PC-9 (cell line): ENCODE measurements around the gene RRBP1. TPM values are rescaled to one million over a fixed set of nuclear protein-coding genes. Genes with fewer than 3 reads are reported as not detected.

ENCODE experiments used
- BruUV-seq: library from RNA; stranded (reverse); fragments of 400-500 nt; replicated peaks from 2 replicates; lab custom pipeline; 2021; lab: Mats Ljungman, UMichigan
- CTCF ChIA-PET: fragments of 300-600 bp; sonication (Branson Sonifier 250); formaldehyde crosslinking; loops from one replicate; lab custom pipeline; 2022; ENCODE audit warnings: antibody characterized with exemption; lab: Charles Lee
- POLR2A ChIA-PET: fragments of 300-600 bp; sonication (Branson Sonifier 250); formaldehyde crosslinking; loops from one replicate; lab custom pipeline; 2022; ENCODE audit warnings: antibody characterized with exemption; ENCODE audit not compliant: unreplicated experiment; lab: Charles Lee
- DNase-seq, 2 experiments: peaks; one replicate each; pipeline versions ENCODE4 v3.0.0 to v3.0.0-alpha.2; 2015 to 2022; ENCODE audit warnings: mixed read lengths in 1 of 2
- H2AFZ ChIP-seq: fragments of 200-600 bp; sonication (generic); 2 replicates; pipeline ENCODE4 v1.8.1; 2017; ENCODE audit warnings: antibody characterized with exemption
- H3F3A ChIP-seq: fragments of 200-600 bp; sonication (generic); 2 replicates; pipeline ENCODE4 v1.8.1; 2017; ENCODE audit warnings: antibody characterized with exemption, mild to moderate bottlenecking, low read depth; ENCODE audit not compliant: insufficient read depth
- H3K27ac ChIP-seq: fragments of 200-600 bp; sonication (generic); 2 replicates; pipeline ENCODE4 v1.6.1; 2016; ENCODE audit warnings: mixed run types
- H3K27me3 ChIP-seq: fragments of 200-600 bp; sonication (generic); 2 replicates; pipeline ENCODE4 v1.6.1; 2016; ENCODE audit warnings: low read depth, mixed run types; ENCODE audit not compliant: insufficient read depth
- H3K36me3 ChIP-seq: fragments of 200-600 bp; sonication (generic); 2 replicates; pipeline ENCODE4 v1.6.1; 2016; ENCODE audit warnings: low read depth, mixed run types
- H3K4me1 ChIP-seq: fragments of 200-600 bp; sonication (generic); replicated peaks from 2 replicates; pipeline ENCODE4 v1.6.1; 2016; ENCODE audit warnings: mixed run types; ENCODE audit not compliant: insufficient read depth
- H3K4me2 ChIP-seq: fragments of 200-600 bp; sonication (generic); 2 replicates; pipeline ENCODE4 v1.6.1; 2017; ENCODE audit warnings: mixed run types
- H3K4me3 ChIP-seq: fragments of 200-600 bp; sonication (generic); 2 replicates; pipeline ENCODE4 v1.6.1; 2016; ENCODE audit warnings: mixed run types
- H3K79me2 ChIP-seq: fragments of 200-600 bp; sonication (generic); 2 replicates; pipeline ENCODE4 v1.6.1; 2017; ENCODE audit warnings: low read depth, mixed run types
- H3K9me2 ChIP-seq: fragments of 200-600 bp; sonication (generic); 2 replicates; pipeline ENCODE4 v1.8.1; 2017; ENCODE audit warnings: mild to moderate bottlenecking; ENCODE audit not compliant: insufficient read depth
- H3K9me3 ChIP-seq: fragments of 200-600 bp; sonication (generic); 2 replicates; pipeline ENCODE4 v1.8.1; 2016; ENCODE audit warnings: low read depth; ENCODE audit not compliant: insufficient read depth
- H4K20me1 ChIP-seq: fragments of 200-600 bp; sonication (generic); 2 replicates; pipeline ENCODE4 v1.8.1; 2017; ENCODE audit not compliant: insufficient read depth
- CTCF ChIP-seq: fragments of 200-600 bp; sonication (generic); conservative IDR thresholded peaks from 2 replicates; pipeline ENCODE4 v1.6.1; 2017; ENCODE audit warnings: mixed run types, antibody characterized with exemption, mild to moderate bottlenecking, moderate library complexity
- EZH2 ChIP-seq: fragments of 200-600 bp; sonication (generic); IDR thresholded peaks from 2 replicates; pipeline ENCODE4 v1.8.0; 2017; ENCODE audit warnings: antibody characterized with exemption, low read depth
- intact Hi-C: fragments of 100-400 bp; cut with micrococcal nuclease; formaldehyde crosslinking; loops from one replicate; pipeline ENCODE4 v1.10.0; 2022; ENCODE audit not compliant: unreplicated experiment
- total RNA-seq: library from RNA; stranded (reverse); gene quantifications from 2 replicates; pipeline ENCODE4 v1.2.3, GENCODE V29; 2021

Gene RRBP1
- total RNA-seq, 1 experiment from 2014 or later = 144 TPM

GRCh38 chr20:17722493-17723300, 40.7 kb upstream of the RRBP1 start:
- peaks cover 25% of the 10 kb centered on the region; the same call in 1 of the 2 replicates for H3K27me3 ChIP-seq
- no peaks in the 10 kb centered on the region for H3K9me3 ChIP-seq
- no peak overlapping the region for H3K4me2 ChIP-seq
- no peaks in the 10 kb centered on the region for H3K79me2 ChIP-seq
- no peak for DNase-seq
- H4K20me1 ChIP-seq = no peaks in the 10 kb centered on the region
- no peak overlapping the region for H3K27ac ChIP-seq
- no peak overlapping the region for H3K4me3 ChIP-seq
- TF ChIP-seq EZH2 (no peak), CTCF (no peak)
- H3K9me2 ChIP-seq = no peaks in the 10 kb centered on the region
- BruUV-seq = no TSS peak
- intact Hi-C loops = no loop called here
- ChIA-PET CTCF (no interaction called here), POLR2A (no interaction called here)
- H2AFZ ChIP-seq = no peak overlapping the region
- no peaks in the 10 kb centered on the region for H3F3A ChIP-seq
- H3K36me3 ChIP-seq = no peaks in the 10 kb centered on the region
- no peaks in the 10 kb centered on the region for H3K4me1 ChIP-seq

- peak; percentile 35; the same call in 1 of the 2 replicates for TF ChIP-seq CTCF
- TF ChIP-seq EZH2 = no peak
- Histone ChIP-seq H3K36me3 (no peaks in the 10 kb centered on the region), H3K4me2 (no peak overlapping the region), H3K27ac (no peak overlapping the region), H3K27me3 (peaks cover 25% of the 10 kb centered on the region; the same call in 1 of the 2 replicates), H3K79me2 (no peaks in the 10 kb centered on the region), H2AFZ (no peak overlapping the region), H3K9me3 (no peaks in the 10 kb centered on the region), H3K4me1 (no peaks in the 10 kb centered on the region), H3K9me2 (no peaks in the 10 kb centered on the region), H4K20me1 (no peaks in the 10 kb centered on the region), H3K4me3 (no peak overlapping the region), H3F3A (no peaks in the 10 kb centered on the region)
- intact Hi-C loops = no loop called here
- ChIA-PET CTCF (interaction anchor here (0.6 kb wide), 1 partner anchor 84 kb away, joined by 8 read pairs; no protein-coding TSS in a partner anchor), POLR2A (no interaction called here)
- peak in 1 of 2 experiments; percentile 76 for DNase-seq
- BruUV-seq = no TSS peak
Measured at GRCh38 chr20:17721802-17722486, 39.9 kb upstream of the RRBP1 start.

GRCh38 chr20:17720755-17721154, 38.7 kb upstream of the RRBP1 start:
- TF ChIP-seq EZH2 (no peak), CTCF (no peak)
- Histone ChIP-seq H3K4me3 (no peak overlapping the region), H4K20me1 (no peaks in the 10 kb centered on the region), H3K27ac (no peak overlapping the region), H3K36me3 (no peaks in the 10 kb centered on the region), H3F3A (no peaks in the 10 kb centered on the region), H2AFZ (no peak overlapping the region), H3K4me1 (no peaks in the 10 kb centered on the region), H3K79me2 (no peaks in the 10 kb centered on the region), H3K9me2 (no peaks in the 10 kb centered on the region), H3K27me3 (peaks cover 16% of the 10 kb centered on the region; the same call in 1 of the 2 replicates), H3K4me2 (no peak overlapping the region), H3K9me3 (no peaks in the 10 kb centered on the region)
- ChIA-PET CTCF (no interaction called here), POLR2A (no interaction called here)
- no peak for DNase-seq
- BruUV-seq = no TSS peak
- intact Hi-C loops = no loop called here
